Stimulated activated effector memory CD8-positive, alpha-beta T cell treated with anti-CD3 and anti-CD28 coated beads, Interleukin-12 subunit alpha, Interleukin-12 subunit beta, amount 100 ng/mL, for 72 hours (primary cell): ENCODE measurements around the gene SLC25A47.

Source experiments
- ATAC-seq: fragments of 150-1000 bp; cut with Tn5 transposase; 2 replicates; pipeline ENCODE4 v1.10.0; 2021
- DNase-seq, 2 donors: peaks; one replicate each; pipeline ENCODE4 v3.0.0; 2021 to 2022; ENCODE audit warnings: low spot score in 2 of 2
- H3K27ac Mint-ChIP-seq: one replicate; pipeline ENCODE4 v1.8.0; 2022; ENCODE audit warnings: mild to moderate bottlenecking, mixed read lengths
- H3K36me3 Mint-ChIP-seq: one replicate; pipeline ENCODE4 v1.8.0; 2022; ENCODE audit warnings: mild to moderate bottlenecking, mixed read lengths
- H3K4me1 Mint-ChIP-seq: one replicate; pipeline ENCODE4 v1.8.0; 2022; ENCODE audit warnings: mixed read lengths
- H3K4me3 Mint-ChIP-seq: one replicate; pipeline ENCODE4 v1.8.0; 2022; ENCODE audit warnings: mild to moderate bottlenecking, mixed read lengths
- H3K9me3 Mint-ChIP-seq: one replicate; pipeline ENCODE4 v1.8.0; 2022; ENCODE audit warnings: mixed read lengths

Gene SLC25A47

GRCh38 chr14:100322138-100322957, 791 bp upstream of the SLC25A47 start:
- H3K27ac Mint-ChIP-seq, result peak overlapping the region; percentile 81
- peaks cover 11% of the 10 kb centered on the region for H3K4me1 Mint-ChIP-seq
- no peak for DNase-seq
- no peak overlapping the region for H3K4me3 Mint-ChIP-seq
- H3K36me3 Mint-ChIP-seq, result no peaks in the 10 kb centered on the region
- no peak for ATAC-seq
- H3K9me3 Mint-ChIP-seq, result no peaks in the 10 kb centered on the region

- DNase-seq, result no peak
- H3K27ac Mint-ChIP-seq, result no peak overlapping the region
- H3K4me3 Mint-ChIP-seq, result no peak overlapping the region
- no peak for ATAC-seq
- peaks cover 7% of the 10 kb centered on the region for H3K4me1 Mint-ChIP-seq
- H3K36me3 Mint-ChIP-seq, result no peaks in the 10 kb centered on the region
- H3K9me3 Mint-ChIP-seq, result no peaks in the 10 kb centered on the region
Observed at GRCh38 chr14:100323942-100324307, 786 bp downstream of the SLC25A47 start.

GRCh38 chr14:100325231-100325632, 2.1 kb downstream of the SLC25A47 start:
- H3K4me3 Mint-ChIP-seq, result no peak overlapping the region
- no peaks in the 10 kb centered on the region for H3K36me3 Mint-ChIP-seq
- ATAC-seq (no peak), DNase-seq (no peak)
- peaks cover 7% of the 10 kb centered on the region for H3K4me1 Mint-ChIP-seq
- peak overlapping the region; percentile 15 for H3K27ac Mint-ChIP-seq
- H3K9me3 Mint-ChIP-seq, result no peaks in the 10 kb centered on the region

- no peaks in the 10 kb centered on the region for H3K9me3 Mint-ChIP-seq
- no peak overlapping the region for H3K27ac Mint-ChIP-seq
- no peak overlapping the region for H3K4me3 Mint-ChIP-seq
- H3K4me1 Mint-ChIP-seq, result peaks cover 7% of the 10 kb centered on the region
- DNase-seq (no peak), ATAC-seq (no peak)
- peaks cover under 1% of the 10 kb centered on the region for H3K36me3 Mint-ChIP-seq
Observed at GRCh38 chr14:100325958-100326357, 2.8 kb downstream of the SLC25A47 start.

- Mint-ChIP-seq H3K27ac (no peak overlapping the region), H3K9me3 (no peaks in the 10 kb centered on the region), H3K4me3 (no peak overlapping the region), H3K36me3 (peaks cover 11% of the 10 kb centered on the region), H3K4me1 (peaks cover 7% of the 10 kb centered on the region)
- no peak for ATAC-seq
- DNase-seq, result no peak
Observed at GRCh38 chr14:100327128-100327527, 4.0 kb downstream of the SLC25A47 start.

GRCh38 chr14:100328495-100329163, 5.5 kb downstream of the SLC25A47 start:
- Mint-ChIP-seq H3K4me3 (no peak overlapping the region), H3K9me3 (no peaks in the 10 kb centered on the region), H3K27ac (no peak overlapping the region), H3K36me3 (peaks cover 23% of the 10 kb centered on the region), H3K4me1 (no peaks in the 10 kb centered on the region)
- DNase-seq (no peak), ATAC-seq (no peak)

- ATAC-seq (no peak), DNase-seq (no peak)
- no peak overlapping the region for H3K27ac Mint-ChIP-seq
- no peak overlapping the region for H3K4me3 Mint-ChIP-seq
- H3K36me3 Mint-ChIP-seq, result peaks cover 31% of the 10 kb centered on the region
- no peaks in the 10 kb centered on the region for H3K4me1 Mint-ChIP-seq
- H3K9me3 Mint-ChIP-seq, result no peaks in the 10 kb centered on the region
Observed at GRCh38 chr14:100329233-100330006, 6.3 kb downstream of the SLC25A47 start.

- H3K9me3 Mint-ChIP-seq, result no peaks in the 10 kb centered on the region
- DNase-seq (no peak), ATAC-seq (no peak)
- no peak overlapping the region for H3K27ac Mint-ChIP-seq
- no peaks in the 10 kb centered on the region for H3K4me1 Mint-ChIP-seq
- no peak overlapping the region for H3K4me3 Mint-ChIP-seq
- H3K36me3 Mint-ChIP-seq, result peaks cover 36% of the 10 kb centered on the region
Observed at GRCh38 chr14:100330007-100330344, 6.8 kb downstream of the SLC25A47 start.

GRCh38 chr14:100330388-100330931, 7.3 kb downstream of the SLC25A47 start:
- no peak for DNase-seq

GRCh38 chr14:100332071-100332639, 9.0 kb downstream of the SLC25A47 start:
- H3K9me3 Mint-ChIP-seq, result no peaks in the 10 kb centered on the region
- peaks cover 9% of the 10 kb centered on the region for H3K4me1 Mint-ChIP-seq
- ATAC-seq (no peak), DNase-seq (no peak)
- no peak overlapping the region for H3K4me3 Mint-ChIP-seq
- H3K36me3 Mint-ChIP-seq, result peaks cover 58% of the 10 kb centered on the region
- peak overlapping the region; percentile 40 for H3K27ac Mint-ChIP-seq

More at GRCh38 chr14:100330388-100330931, 7.3 kb downstream of the SLC25A47 start:
- Mint-ChIP-seq H3K9me3 (no peaks in the 10 kb centered on the region), H3K4me3 (no peak overlapping the region), H3K4me1 (no peaks in the 10 kb centered on the region), H3K27ac (no peak overlapping the region), H3K36me3 (peaks cover 41% of the 10 kb centered on the region)
- ATAC-seq, result no peak

- Mint-ChIP-seq H3K36me3 (peaks cover 65% of the 10 kb centered on the region), H3K27ac (peak overlapping the region; percentile 40), H3K9me3 (no peaks in the 10 kb centered on the region), H3K4me1 (peaks cover 11% of the 10 kb centered on the region), H3K4me3 (no peak overlapping the region)
- ATAC-seq, result no peak
- no peak for DNase-seq
Observed at GRCh38 chr14:100332797-100333196, 9.7 kb downstream of the SLC25A47 start.

- Mint-ChIP-seq H3K4me3 (no peak overlapping the region), H3K36me3 (peaks cover 70% of the 10 kb centered on the region), H3K4me1 (peaks cover 11% of the 10 kb centered on the region), H3K9me3 (no peaks in the 10 kb centered on the region), H3K27ac (no peak overlapping the region)
- DNase-seq (no peak), ATAC-seq (no peak)
Observed at GRCh38 chr14:100333311-100333710, 10.2 kb downstream of the SLC25A47 start.

- H3K4me1 Mint-ChIP-seq, result peaks cover 11% of the 10 kb centered on the region
- H3K36me3 Mint-ChIP-seq, result peaks cover 75% of the 10 kb centered on the region
- ATAC-seq (no peak), DNase-seq (no peak)
- H3K9me3 Mint-ChIP-seq, result no peaks in the 10 kb centered on the region
- H3K27ac Mint-ChIP-seq, result no peak overlapping the region
- H3K4me3 Mint-ChIP-seq, result no peak overlapping the region
Observed at GRCh38 chr14:100333827-100334226, 10.7 kb downstream of the SLC25A47 start.

GRCh38 chr14:100334904-100335303, 11.8 kb downstream of the SLC25A47 start:
- ATAC-seq, result no peak
- Mint-ChIP-seq H3K36me3 (peaks cover 86% of the 10 kb centered on the region), H3K4me1 (peaks cover 13% of the 10 kb centered on the region), H3K9me3 (no peaks in the 10 kb centered on the region), H3K27ac (no peak overlapping the region), H3K4me3 (no peak overlapping the region)
- no peak for DNase-seq
